Measurements from ENCODE around the gene CD34.

CD34 gene

GRCh38 chr1:207833381-207833780 lies 77.5 kb downstream of the CD34 start:
- no peak for DNase-seq (ENCODE audit: low read depth in 3 of 3)

- DNase-seq (ENCODE audit: low read depth in 3 of 3): no peak
These were observed 78.1 kb downstream of the CD34 start for GRCh38 chr1:207832796-207833195.

GRCh38 chr1:207831517-207832327 lies 79.2 kb downstream of the CD34 start:
- peak in 1 of 3 experiments; percentile 20 for DNase-seq (ENCODE audit: low read depth in 3 of 3)
